Measurements from ENCODE around the gene CLCNKB. TPM values are rescaled to one million over a fixed set of nuclear protein-coding genes. Genes with fewer than 3 reads are reported as not detected.

The CLCNKB gene
- total RNA-seq, 2 experiments from 2014 or later = not detected

Other genes with a start within 250 kb of the CLCNKB start
- 1 to 10 TPM; 1.8 to 1.9 TPM for gene UQCRHL, start 236.1 kb upstream of the CLCNKB start, total RNA-seq
- 10 to 100 TPM; 68.8 to 69.8 TPM for gene SPEN, start 196.1 kb upstream of the CLCNKB start, total RNA-seq
- 10 to 100 TPM; 46.4 to 47.6 TPM for gene ZBTB17, start 67.7 kb upstream of the CLCNKB start, total RNA-seq
- gene SRARP, start 39.5 kb upstream of the CLCNKB start, total RNA-seq = not detected
- not detected for gene HSPB7, start 25.7 kb upstream of the CLCNKB start, total RNA-seq
- not detected for gene CLCNKA, start 21.7 kb upstream of the CLCNKB start, total RNA-seq
- gene FAM131C, start 29.9 kb downstream of the CLCNKB start, total RNA-seq = 1 to 10 TPM; 3.3 to 4.1 TPM
- gene EPHA2, start 112.3 kb downstream of the CLCNKB start, total RNA-seq = not detected
- gene ARHGEF19, start 168.9 kb downstream of the CLCNKB start, total RNA-seq = 10 to 100 TPM in 1 of 2 experiments, 1 to 10 TPM in 1; 7.5 to 10.2 TPM
- 1 to 10 TPM; 6.8 to 7.3 TPM for gene CPLANE2, start 193.4 kb downstream of the CLCNKB start, total RNA-seq